ENCODE results near the gene UNC79.
A peak's percentile ranks its signal among the peaks of the same experiment; 100 is the strongest.

Gene UNC79

GRCh38 chr14:93749076-93749420, 318.3 kb downstream of the UNC79 start:
- no peak for DNase-seq (ENCODE audit: low spot score)

- no peak for DNase-seq (ENCODE audit: low spot score)
Observed at GRCh38 chr14:93751946-93752655, 321.4 kb downstream of the UNC79 start.

- DNase-seq (ENCODE audit: low spot score) = peak; percentile 96
Observed at GRCh38 chr14:93752980-93753561, 322.3 kb downstream of the UNC79 start.

GRCh38 chr14:93753647-93754046, 322.9 kb downstream of the UNC79 start:
- no peak for DNase-seq (ENCODE audit: low spot score)

GRCh38 chr14:93757206-93757605, 326.5 kb downstream of the UNC79 start:
- DNase-seq (ENCODE audit: low spot score) = no peak

Measured in putamen (tissue), 1 donor.